ENCODE data around the gene PRAMEF6.
"Not testable (repeated sequence)": the region's sequence is repeated elsewhere in the genome, so short reads cannot be mapped to it uniquely, and the experiment has no call there.

PRAMEF6 gene

DNA sequence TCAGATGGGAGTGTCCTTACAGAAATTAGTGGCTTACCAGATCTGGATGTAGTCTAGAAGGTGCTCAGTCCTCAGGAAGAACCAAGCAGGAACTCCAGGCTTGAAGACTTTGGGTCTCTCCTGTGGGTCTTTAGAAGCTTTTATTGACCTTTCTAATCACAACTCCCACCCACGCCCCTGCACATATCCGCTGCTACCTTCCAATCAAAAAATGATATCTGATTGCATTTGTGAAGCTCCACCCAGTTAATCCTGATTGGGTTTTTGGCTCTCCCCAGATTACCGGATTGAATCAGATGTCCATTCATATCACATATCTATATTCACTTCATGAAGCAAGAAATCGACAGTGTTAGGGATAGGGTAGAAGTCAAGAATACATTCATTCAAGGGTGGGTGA, at the start of gene PRAMEF6:
Gene PRAMEF6, minus strand, starts transcription at position 101 of the 400 bp plus-strand sequence. CDS start 5,062 bp downstream, outside the sequence.
- DNase-seq, result not testable (repeated sequence)

- not testable (repeated sequence) for DNase-seq
These were observed 23.0 kb downstream of the PRAMEF6 start for GRCh38 chr1:12924368-12924767.

GRCh38 chr1:12921749-12922148, 25.6 kb downstream of the PRAMEF6 start:
- DNase-seq, result not testable (repeated sequence)

DNA sequence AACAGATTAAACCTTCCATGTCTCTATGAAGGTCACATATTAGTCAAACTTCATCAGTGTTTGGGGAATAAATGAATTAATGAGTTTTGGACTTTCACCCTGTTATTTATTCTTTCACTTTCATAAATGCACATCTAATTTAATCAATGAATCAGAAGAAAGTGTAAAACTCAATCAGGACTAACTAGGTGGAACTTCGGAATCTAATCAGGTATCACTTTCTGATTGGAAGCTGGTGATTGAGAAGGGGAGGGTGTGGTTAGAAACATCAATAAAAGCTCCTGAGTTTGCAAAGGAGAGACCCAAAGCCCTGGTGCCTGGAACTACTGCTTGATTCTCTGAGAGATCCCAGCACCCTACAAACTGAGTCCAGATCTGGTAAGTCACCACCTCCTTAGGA, 31.1 kb downstream of the PRAMEF6 start, which contains the start of gene PRAMEF7:
Gene PRAMEF7, plus strand, starts transcription at position 301 of the 400 bp plus-strand sequence. CDS start 1,083 bp downstream, outside the sequence.
- not testable (repeated sequence) for DNase-seq

GRCh38 chr1:12903793-12904572, 43.4 kb downstream of the PRAMEF6 start:
- DNase-seq, result not testable (repeated sequence)

GRCh38 chr1:12899186-12899585, 48.2 kb downstream of the PRAMEF6 start:
- not testable (repeated sequence) for DNase-seq

GRCh38 chr1:12898170-12898569, 49.2 kb downstream of the PRAMEF6 start, which contains the start of gene PRAMEF10:
PRAMEF10 (minus strand) TSS chr1:12898270; CDS start chr1:12895847, 2,423 bp downstream.
- not testable (repeated sequence) for DNase-seq

Measured in NCI-H1105 treated with DMSO at 0.1 percent for 48 hours (cell line).